ENCODE measurements around the gene RBM4B. TPM values are rescaled to one million over a fixed set of nuclear protein-coding genes. Genes with fewer than 3 reads are reported as not detected.

RBM4B gene
- total RNA-seq, 1 donor from 2014 or later: 17.4 TPM

- no peak overlapping the region for H3K4me3 ChIP-seq
- TF ChIP-seq POLR2A (IDR thresholded peaks at IDR 0.05) (no peak), CTCF (IDR thresholded peaks at IDR 0.05) (no peak), POLR2AphosphoS5 (IDR thresholded peaks at IDR 0.05; ENCODE audit: insufficient read depth in 1 of 2, low read depth in 1 of 2) (no peak)
- intact Hi-C loops (cut with DNase I): no loop called here
- H3K9me3 ChIP-seq: no peaks in the 10 kb centered on the region
- no peak for DNase-seq (ENCODE audit: extremely low spot score in 2 of 2)
- H3K4me1 ChIP-seq: peaks cover 44% of the 10 kb centered on the region
- H3K27me3 ChIP-seq: no peaks in the 10 kb centered on the region
- no peak overlapping the region for H3K27ac ChIP-seq
- no peaks in the 10 kb centered on the region for H3K36me3 ChIP-seq
Observed at GRCh38 chr11:66674964-66675602, 2.6 kb downstream of the RBM4B start.

GRCh38 chr11:66670816-66671215 is 6.9 kb downstream of the RBM4B start:
- no peaks in the 10 kb centered on the region for H3K27me3 ChIP-seq
- no peaks in the 10 kb centered on the region for H3K9me3 ChIP-seq
- H3K36me3 ChIP-seq: peaks cover 0 to 7% of the 10 kb centered on the region in 2 donors
- TF ChIP-seq POLR2AphosphoS5 (IDR thresholded peaks at IDR 0.05; ENCODE audit: insufficient read depth in 1 of 2, low read depth in 1 of 2) (no peak), POLR2A (IDR thresholded peaks at IDR 0.05) (no peak), CTCF (IDR thresholded peaks at IDR 0.05) (no peak)
- intact Hi-C loops (cut with DNase I): no loop called here
- H3K27ac ChIP-seq: no peak overlapping the region
- no peak for DNase-seq (ENCODE audit: extremely low spot score in 2 of 2)
- H3K4me1 ChIP-seq: peaks cover 29% of the 10 kb centered on the region
- no peak overlapping the region for H3K4me3 ChIP-seq

GRCh38 chr11:66665369-66665768 is 12.3 kb downstream of the RBM4B start:
- no peaks in the 10 kb centered on the region for H3K9me3 ChIP-seq
- no peak overlapping the region for H3K4me3 ChIP-seq
- intact Hi-C loops (cut with DNase I): no loop called here
- TF ChIP-seq POLR2AphosphoS5 (IDR thresholded peaks at IDR 0.05; ENCODE audit: insufficient read depth in 1 of 2, low read depth in 1 of 2) (no peak), POLR2A (IDR thresholded peaks at IDR 0.05) (no peak), CTCF (IDR thresholded peaks at IDR 0.05) (no peak)
- H3K27me3 ChIP-seq: no peaks in the 10 kb centered on the region
- H3K36me3 ChIP-seq: peaks cover 0 to 26% of the 10 kb centered on the region in 2 donors
- H3K27ac ChIP-seq: no peak overlapping the region
- no peak for DNase-seq (ENCODE audit: extremely low spot score in 2 of 2)
- H3K4me1 ChIP-seq: peaks cover 7% of the 10 kb centered on the region

- Histone ChIP-seq H3K27me3 (no peaks in the 10 kb centered on the region), H3K9me3 (no peaks in the 10 kb centered on the region), H3K27ac (no peak overlapping the region), H3K36me3 (peaks cover 0 to 34% of the 10 kb centered on the region in 2 donors), H3K4me1 (no peaks in the 10 kb centered on the region), H3K4me3 (no peak overlapping the region)
- DNase-seq (ENCODE audit: extremely low spot score in 2 of 2): no peak
- TF ChIP-seq POLR2AphosphoS5 (IDR thresholded peaks at IDR 0.05; ENCODE audit: insufficient read depth in 1 of 2, low read depth in 1 of 2): no peak
- no peak for TF ChIP-seq CTCF (IDR thresholded peaks at IDR 0.05)
- no peak for TF ChIP-seq POLR2A (IDR thresholded peaks at IDR 0.05)
- intact Hi-C loops (cut with DNase I): no loop called here
Observed at GRCh38 chr11:66663741-66664296, 13.9 kb downstream of the RBM4B start.

- TF ChIP-seq POLR2A (IDR thresholded peaks at IDR 0.05) (no peak), CTCF (IDR thresholded peaks at IDR 0.05) (no peak), POLR2AphosphoS5 (IDR thresholded peaks at IDR 0.05; ENCODE audit: insufficient read depth in 1 of 2, low read depth in 1 of 2) (no peak)
- intact Hi-C loops (cut with DNase I): no loop called here
- Histone ChIP-seq H3K27ac (no peak overlapping the region), H3K4me1 (no peaks in the 10 kb centered on the region), H3K36me3 (peaks cover 0 to 24% of the 10 kb centered on the region in 2 donors), H3K9me3 (no peaks in the 10 kb centered on the region), H3K27me3 (no peaks in the 10 kb centered on the region), H3K4me3 (no peak overlapping the region)
- DNase-seq (ENCODE audit: extremely low spot score in 2 of 2): no peak
Observed at GRCh38 chr11:66659763-66660162, 17.9 kb downstream of the RBM4B start.
